Lower leg skin (tissue), 3 donors: ENCODE measurements around the gene SLC7A6OS.

Source experiments
- POLR2A ChIP-seq, 2 donors: fragments of 450-650 bp; IDR thresholded peaks; one replicate each; pipeline ENCODE4 v1.6.1; 2016 to 2017; ENCODE audit warnings: antibody characterized with exemption in 2 of 2, mild to moderate bottlenecking in 1 of 2, moderate library complexity in 1 of 2
- TF ChIP-seq, protein P1 (sequence below), 3 donors: fragments of 450-650 bp; IDR thresholded peaks; one replicate each; pipeline ENCODE4 v1.5.1; 2016; ENCODE audit warnings: antibody characterized with exemption in 3 of 3, mild to moderate bottlenecking in 3 of 3, moderate library complexity in 2 of 3

DNA sequence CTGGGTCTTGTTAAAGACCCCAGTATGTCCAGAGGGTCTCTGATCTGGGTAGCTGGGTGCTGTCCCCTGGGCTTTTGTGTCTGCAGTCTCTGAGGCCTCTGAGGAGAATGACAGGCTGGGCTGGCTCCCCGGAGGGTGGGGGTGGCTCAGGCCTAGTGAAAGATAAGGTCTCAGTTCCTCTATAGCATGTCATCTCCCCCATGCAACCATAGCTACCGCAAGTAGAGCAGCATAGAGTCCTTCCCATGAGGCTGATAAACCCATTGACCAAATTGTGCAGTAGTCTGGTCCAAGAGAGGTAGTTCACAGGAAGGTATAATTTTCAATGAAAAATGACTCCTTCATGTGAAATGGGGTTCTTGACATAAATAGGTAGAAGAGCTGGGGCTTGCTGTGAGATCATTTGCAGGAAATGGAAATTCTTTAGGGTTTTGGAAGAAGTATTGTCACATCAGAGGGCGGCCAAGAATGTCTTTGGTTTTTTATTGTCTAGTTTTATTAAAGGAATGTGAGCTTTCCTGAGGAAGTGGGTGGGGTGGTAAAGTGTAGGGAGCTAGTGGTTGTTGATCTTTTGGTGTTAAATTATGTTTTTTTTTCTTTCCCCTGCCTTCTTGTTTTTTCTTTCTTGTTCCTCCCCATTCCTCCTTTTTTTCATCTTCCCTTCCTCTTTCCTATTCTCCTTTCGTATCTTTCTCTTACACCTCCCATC is 21.0 kb downstream of the SLC7A6OS start:
- TF ChIP-seq POLR2A (IDR thresholded peaks at IDR 0.05): no peak
- TF ChIP-seq, protein P1, sequence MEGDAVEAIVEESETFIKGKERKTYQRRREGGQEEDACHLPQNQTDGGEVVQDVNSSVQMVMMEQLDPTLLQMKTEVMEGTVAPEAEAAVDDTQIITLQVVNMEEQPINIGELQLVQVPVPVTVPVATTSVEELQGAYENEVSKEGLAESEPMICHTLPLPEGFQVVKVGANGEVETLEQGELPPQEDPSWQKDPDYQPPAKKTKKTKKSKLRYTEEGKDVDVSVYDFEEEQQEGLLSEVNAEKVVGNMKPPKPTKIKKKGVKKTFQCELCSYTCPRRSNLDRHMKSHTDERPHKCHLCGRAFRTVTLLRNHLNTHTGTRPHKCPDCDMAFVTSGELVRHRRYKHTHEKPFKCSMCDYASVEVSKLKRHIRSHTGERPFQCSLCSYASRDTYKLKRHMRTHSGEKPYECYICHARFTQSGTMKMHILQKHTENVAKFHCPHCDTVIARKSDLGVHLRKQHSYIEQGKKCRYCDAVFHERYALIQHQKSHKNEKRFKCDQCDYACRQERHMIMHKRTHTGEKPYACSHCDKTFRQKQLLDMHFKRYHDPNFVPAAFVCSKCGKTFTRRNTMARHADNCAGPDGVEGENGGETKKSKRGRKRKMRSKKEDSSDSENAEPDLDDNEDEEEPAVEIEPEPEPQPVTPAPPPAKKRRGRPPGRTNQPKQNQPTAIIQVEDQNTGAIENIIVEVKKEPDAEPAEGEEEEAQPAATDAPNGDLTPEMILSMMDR (IDR thresholded peaks at IDR 0.05): no peak
